Activated naive CD4-positive, alpha-beta T cell treated with anti-CD3 and anti-CD28 coated beads for 36 hours (primary cell): ENCODE results near the gene KRT6C. TPM values are rescaled to one million over a fixed set of nuclear protein-coding genes. Genes with fewer than 3 reads are reported as not detected.

Experiments used
- CTCF ChIA-PET: fragments of 350-600 bp; sonication (Branson Sonifier 250); formaldehyde crosslinking; loops from one replicate; lab custom pipeline; 2021; ENCODE audit warnings: antibody characterized with exemption; lab: Charles Lee
- DNase-seq: peaks from one replicate; pipeline ENCODE4 v3.0.0-alpha.2; 2020
- H3K27ac Mint-ChIP-seq: one replicate; pipeline ENCODE4 v1.8.0; 2021; ENCODE audit warnings: mild to moderate bottlenecking, mixed read lengths
- H3K27me3 Mint-ChIP-seq: one replicate; pipeline ENCODE4 v1.8.0; 2021; ENCODE audit warnings: low read depth, mixed read lengths
- H3K36me3 Mint-ChIP-seq: one replicate; pipeline ENCODE4 v1.8.0; 2021; ENCODE audit warnings: low read depth, mixed read lengths
- H3K4me1 Mint-ChIP-seq: one replicate; pipeline ENCODE4 v1.8.0; 2021; ENCODE audit warnings: low read depth, mixed read lengths
- H3K4me3 Mint-ChIP-seq: one replicate; pipeline ENCODE4 v1.8.0; 2021; ENCODE audit warnings: mild to moderate bottlenecking, moderate library complexity, mixed read lengths
- H3K9me3 Mint-ChIP-seq: one replicate; pipeline ENCODE4 v1.8.0; 2021; ENCODE audit warnings: mixed read lengths
- intact Hi-C: fragments of 100-400 bp; cut with micrococcal nuclease; formaldehyde crosslinking; loops from one replicate; pipeline ENCODE4 v1.15.1; 2023
- total RNA-seq, 2 experiments: library from RNA; stranded (reverse); gene quantifications; one replicate each; pipeline ENCODE4 v1.2.3, GENCODE V29; 2021

Gene KRT6C
- total RNA-seq = not detected

- CTCF ChIA-PET = interaction anchor here (1.2 kb wide), 1 partner anchor 48 kb away, joined by 3 read pairs; no protein-coding TSS in a partner anchor
- no peak for DNase-seq
- no peaks in the 10 kb centered on the region for H3K36me3 Mint-ChIP-seq
- H3K9me3 Mint-ChIP-seq = no peaks in the 10 kb centered on the region
- no peak within 1 kb of the TSS for H3K27ac Mint-ChIP-seq
- no peaks in the 10 kb centered on the region for H3K4me1 Mint-ChIP-seq
- no peak within 1 kb of the TSS for H3K4me3 Mint-ChIP-seq
- intact Hi-C loops = no loop called here
- peaks cover 4% of the 10 kb centered on the region for H3K27me3 Mint-ChIP-seq
Measured at GRCh38 chr12:52473768-52474167, at the start of gene KRT6C. TSS of gene KRT6C (minus strand) at chr12:52473805. CDS start at chr12:52473737, 68 bp downstream.

- H3K4me1 Mint-ChIP-seq = no peaks in the 10 kb centered on the region
- H3K4me3 Mint-ChIP-seq = no peak overlapping the region
- CTCF ChIA-PET = no interaction called here
- DNase-seq = no peak
- intact Hi-C loops = no loop called here
- no peaks in the 10 kb centered on the region for H3K9me3 Mint-ChIP-seq
- no peaks in the 10 kb centered on the region for H3K27me3 Mint-ChIP-seq
- no peak overlapping the region for H3K27ac Mint-ChIP-seq
- no peaks in the 10 kb centered on the region for H3K36me3 Mint-ChIP-seq
Measured at GRCh38 chr12:52522346-52523011, 48.9 kb upstream of the KRT6C start.

GRCh38 chr12:52521568-52522266, 48.1 kb upstream of the KRT6C start:
- H3K4me3 Mint-ChIP-seq = no peak overlapping the region
- H3K27ac Mint-ChIP-seq = no peak overlapping the region
- H3K36me3 Mint-ChIP-seq = no peaks in the 10 kb centered on the region
- intact Hi-C loops = no loop called here
- DNase-seq = no peak
- no peaks in the 10 kb centered on the region for H3K9me3 Mint-ChIP-seq
- CTCF ChIA-PET = interaction anchor here (1.0 kb wide), 1 partner anchor 15 kb away, joined by 3 read pairs; no protein-coding TSS in a partner anchor
- H3K4me1 Mint-ChIP-seq = no peaks in the 10 kb centered on the region
- no peaks in the 10 kb centered on the region for H3K27me3 Mint-ChIP-seq

- intact Hi-C loops = no loop called here
- Mint-ChIP-seq H3K36me3 (no peaks in the 10 kb centered on the region), H3K27ac (no peak overlapping the region), H3K4me1 (no peaks in the 10 kb centered on the region), H3K9me3 (no peaks in the 10 kb centered on the region), H3K4me3 (no peak overlapping the region), H3K27me3 (no peaks in the 10 kb centered on the region)
- CTCF ChIA-PET = interaction anchor here (1.0 kb wide), 1 partner anchor 14 kb away, joined by 3 read pairs; no protein-coding TSS in a partner anchor
- DNase-seq = no peak
Measured at GRCh38 chr12:52521175-52521567, 47.6 kb upstream of the KRT6C start.

- H3K27me3 Mint-ChIP-seq = no peaks in the 10 kb centered on the region
- H3K36me3 Mint-ChIP-seq = no peaks in the 10 kb centered on the region
- intact Hi-C loops = no loop called here
- no peak within 1 kb of the TSS for H3K4me3 Mint-ChIP-seq
- H3K9me3 Mint-ChIP-seq = no peaks in the 10 kb centered on the region
- H3K27ac Mint-ChIP-seq = no peak within 1 kb of the TSS
- CTCF ChIA-PET = interaction anchor here (1.3 kb wide), 1 partner anchor 12 kb away, joined by 3 read pairs; no protein-coding TSS in a partner anchor
- no peak for DNase-seq
- no peaks in the 10 kb centered on the region for H3K4me1 Mint-ChIP-seq
Measured at GRCh38 chr12:52519826-52520662, 46.4 kb upstream of the KRT6C start, which contains the start of gene KRT5. TSS of gene KRT5 (minus strand) at chr12:52520394. CDS start at chr12:52520296, 98 bp downstream.

- Mint-ChIP-seq H3K36me3 (no peaks in the 10 kb centered on the region), H3K27ac (no peak overlapping the region), H3K27me3 (no peaks in the 10 kb centered on the region), H3K4me1 (no peaks in the 10 kb centered on the region), H3K9me3 (no peaks in the 10 kb centered on the region), H3K4me3 (no peak overlapping the region)
- intact Hi-C loops = no loop called here
- DNase-seq = no peak
- CTCF ChIA-PET = interaction anchor here (1.3 kb wide), 1 partner anchor 12 kb away, joined by 3 read pairs; no protein-coding TSS in a partner anchor
Measured at GRCh38 chr12:52519387-52519703, 45.7 kb upstream of the KRT6C start.

- Mint-ChIP-seq H3K27ac (no peak overlapping the region), H3K9me3 (no peaks in the 10 kb centered on the region), H3K4me3 (no peak overlapping the region), H3K4me1 (no peaks in the 10 kb centered on the region), H3K36me3 (no peaks in the 10 kb centered on the region), H3K27me3 (no peaks in the 10 kb centered on the region)
- DNase-seq = no peak
- intact Hi-C loops = no loop called here
- CTCF ChIA-PET = interaction anchor here (1.3 kb wide), 1 partner anchor 11 kb away, joined by 3 read pairs; no protein-coding TSS in a partner anchor
Measured at GRCh38 chr12:52518574-52519386, 45.2 kb upstream of the KRT6C start.

GRCh38 chr12:52517888-52518287, 44.3 kb upstream of the KRT6C start:
- Mint-ChIP-seq H3K4me3 (no peak overlapping the region), H3K36me3 (no peaks in the 10 kb centered on the region), H3K4me1 (no peaks in the 10 kb centered on the region), H3K9me3 (no peaks in the 10 kb centered on the region), H3K27ac (no peak overlapping the region), H3K27me3 (no peaks in the 10 kb centered on the region)
- intact Hi-C loops = no loop called here
- DNase-seq = no peak
- CTCF ChIA-PET = no interaction called here

- CTCF ChIA-PET = interaction anchor here (0.9 to 1.7 kb wide), 3 partner anchors 9 to 238 kb away, joined by 3 to 5 read pairs (median 4); no protein-coding TSS in a partner anchor
- intact Hi-C loops = no loop called here
- no peak for DNase-seq
- H3K27ac Mint-ChIP-seq = no peak overlapping the region
- no peaks in the 10 kb centered on the region for H3K36me3 Mint-ChIP-seq
- H3K4me1 Mint-ChIP-seq = no peaks in the 10 kb centered on the region
- H3K4me3 Mint-ChIP-seq = no peak overlapping the region
- no peaks in the 10 kb centered on the region for H3K9me3 Mint-ChIP-seq
- H3K27me3 Mint-ChIP-seq = no peaks in the 10 kb centered on the region
Measured at GRCh38 chr12:52517005-52517835, 43.6 kb upstream of the KRT6C start.

GRCh38 chr12:52515927-52516831, 42.6 kb upstream of the KRT6C start:
- intact Hi-C loops = no loop called here
- Mint-ChIP-seq H3K27me3 (peaks cover 4% of the 10 kb centered on the region), H3K4me1 (no peaks in the 10 kb centered on the region), H3K27ac (no peak overlapping the region), H3K36me3 (no peaks in the 10 kb centered on the region), H3K9me3 (peaks cover 3% of the 10 kb centered on the region), H3K4me3 (no peak overlapping the region)
- no peak for DNase-seq
- CTCF ChIA-PET = interaction anchor here (0.9 to 1.7 kb wide), 3 partner anchors 8 to 237 kb away, joined by 3 to 5 read pairs (median 4); no protein-coding TSS in a partner anchor
